ENCODE data around the gene OBP2A.

DNA sequence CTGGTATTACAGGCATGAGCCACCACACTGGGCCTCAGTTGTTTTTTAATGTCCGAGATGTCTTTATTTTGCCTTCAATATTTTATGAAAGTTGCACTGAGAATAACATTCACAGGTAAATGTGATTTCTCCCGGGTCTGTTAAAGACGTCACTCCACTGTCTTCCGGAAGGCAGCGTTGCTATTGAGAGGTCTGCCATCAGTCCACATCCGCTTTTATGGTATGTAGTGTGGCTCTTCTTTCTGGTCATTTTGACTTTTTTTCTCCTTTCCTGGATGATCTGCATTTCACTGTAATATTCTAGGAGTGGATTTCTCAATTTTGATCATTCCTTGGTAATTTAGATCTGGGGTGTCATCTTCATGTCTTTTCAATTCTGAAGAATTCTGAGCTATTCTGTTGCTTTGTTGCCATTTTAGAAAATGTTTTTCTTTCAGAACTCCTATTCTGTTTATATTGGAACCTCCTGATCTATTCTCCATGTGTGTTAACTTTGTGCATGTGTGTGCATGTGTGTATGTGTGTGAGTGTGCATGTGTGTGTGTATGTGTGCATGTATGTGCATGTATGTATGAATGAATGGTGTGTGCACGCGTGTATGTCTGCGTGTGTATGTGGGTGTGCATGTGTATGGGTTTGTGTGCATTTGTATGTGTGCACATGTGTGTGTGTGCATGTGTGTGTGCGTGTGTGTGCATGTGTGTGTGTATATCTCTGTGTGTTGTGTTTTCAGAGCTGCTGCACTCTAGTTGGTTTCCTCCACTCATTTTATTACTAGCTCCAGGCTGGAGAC lies 26.6 kb upstream of the OBP2A start:
- TF ChIP-seq, protein P1, sequence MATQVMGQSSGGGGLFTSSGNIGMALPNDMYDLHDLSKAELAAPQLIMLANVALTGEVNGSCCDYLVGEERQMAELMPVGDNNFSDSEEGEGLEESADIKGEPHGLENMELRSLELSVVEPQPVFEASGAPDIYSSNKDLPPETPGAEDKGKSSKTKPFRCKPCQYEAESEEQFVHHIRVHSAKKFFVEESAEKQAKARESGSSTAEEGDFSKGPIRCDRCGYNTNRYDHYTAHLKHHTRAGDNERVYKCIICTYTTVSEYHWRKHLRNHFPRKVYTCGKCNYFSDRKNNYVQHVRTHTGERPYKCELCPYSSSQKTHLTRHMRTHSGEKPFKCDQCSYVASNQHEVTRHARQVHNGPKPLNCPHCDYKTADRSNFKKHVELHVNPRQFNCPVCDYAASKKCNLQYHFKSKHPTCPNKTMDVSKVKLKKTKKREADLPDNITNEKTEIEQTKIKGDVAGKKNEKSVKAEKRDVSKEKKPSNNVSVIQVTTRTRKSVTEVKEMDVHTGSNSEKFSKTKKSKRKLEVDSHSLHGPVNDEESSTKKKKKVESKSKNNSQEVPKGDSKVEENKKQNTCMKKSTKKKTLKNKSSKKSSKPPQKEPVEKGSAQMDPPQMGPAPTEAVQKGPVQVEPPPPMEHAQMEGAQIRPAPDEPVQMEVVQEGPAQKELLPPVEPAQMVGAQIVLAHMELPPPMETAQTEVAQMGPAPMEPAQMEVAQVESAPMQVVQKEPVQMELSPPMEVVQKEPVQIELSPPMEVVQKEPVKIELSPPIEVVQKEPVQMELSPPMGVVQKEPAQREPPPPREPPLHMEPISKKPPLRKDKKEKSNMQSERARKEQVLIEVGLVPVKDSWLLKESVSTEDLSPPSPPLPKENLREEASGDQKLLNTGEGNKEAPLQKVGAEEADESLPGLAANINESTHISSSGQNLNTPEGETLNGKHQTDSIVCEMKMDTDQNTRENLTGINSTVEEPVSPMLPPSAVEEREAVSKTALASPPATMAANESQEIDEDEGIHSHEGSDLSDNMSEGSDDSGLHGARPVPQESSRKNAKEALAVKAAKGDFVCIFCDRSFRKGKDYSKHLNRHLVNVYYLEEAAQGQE (IDR thresholded peaks at IDR 0.05; ENCODE audit: low read depth), result no peak
- no peak for TF ChIP-seq POLR2AphosphoS5 (IDR thresholded peaks at IDR 0.05; ENCODE audit: low read depth, low read length)
- TF ChIP-seq ZNF274 (IDR thresholded peaks at IDR 0.05; ENCODE audit: low read depth, low read length), result no peak
- no peak for TF ChIP-seq EZH2phosphoT487 (IDR thresholded peaks at IDR 0.05; ENCODE audit: borderline replicate concordance)
- TF ChIP-seq, protein P2, sequence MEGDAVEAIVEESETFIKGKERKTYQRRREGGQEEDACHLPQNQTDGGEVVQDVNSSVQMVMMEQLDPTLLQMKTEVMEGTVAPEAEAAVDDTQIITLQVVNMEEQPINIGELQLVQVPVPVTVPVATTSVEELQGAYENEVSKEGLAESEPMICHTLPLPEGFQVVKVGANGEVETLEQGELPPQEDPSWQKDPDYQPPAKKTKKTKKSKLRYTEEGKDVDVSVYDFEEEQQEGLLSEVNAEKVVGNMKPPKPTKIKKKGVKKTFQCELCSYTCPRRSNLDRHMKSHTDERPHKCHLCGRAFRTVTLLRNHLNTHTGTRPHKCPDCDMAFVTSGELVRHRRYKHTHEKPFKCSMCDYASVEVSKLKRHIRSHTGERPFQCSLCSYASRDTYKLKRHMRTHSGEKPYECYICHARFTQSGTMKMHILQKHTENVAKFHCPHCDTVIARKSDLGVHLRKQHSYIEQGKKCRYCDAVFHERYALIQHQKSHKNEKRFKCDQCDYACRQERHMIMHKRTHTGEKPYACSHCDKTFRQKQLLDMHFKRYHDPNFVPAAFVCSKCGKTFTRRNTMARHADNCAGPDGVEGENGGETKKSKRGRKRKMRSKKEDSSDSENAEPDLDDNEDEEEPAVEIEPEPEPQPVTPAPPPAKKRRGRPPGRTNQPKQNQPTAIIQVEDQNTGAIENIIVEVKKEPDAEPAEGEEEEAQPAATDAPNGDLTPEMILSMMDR (IDR thresholded peaks at IDR 0.05 in 2 of 3, conservative IDR thresholded peaks at IDR 0.05 in 1 of 3; ENCODE audit: borderline replicate concordance in 1 of 3, insufficient read depth in 1 of 3, low read depth in 2 of 3, low read length in 2 of 3), result no peak
- TF ChIP-seq POLR2A (IDR thresholded peaks at IDR 0.05; ENCODE audit: borderline replicate concordance, extremely low read depth, insufficient read depth, insufficient read length), result no peak
- TF ChIP-seq CEBPB (IDR thresholded peaks at IDR 0.05; ENCODE audit: low read depth), result no peak
- TF ChIP-seq SRF (IDR thresholded peaks at IDR 0.05; ENCODE audit: low read depth), result no peak
- TF ChIP-seq EZH2 (IDR thresholded peaks at IDR 0.05), result no peak
- TF ChIP-seq EGR1 (IDR thresholded peaks at IDR 0.05; ENCODE audit: low read depth), result no peak
- TF ChIP-seq YY1 (IDR thresholded peaks at IDR 0.05; ENCODE audit: extremely low read depth, insufficient replicate concordance, low read depth, low read length), result no peak
- TF ChIP-seq JUND (IDR thresholded peaks at IDR 0.05), result no peak
- TF ChIP-seq, protein P3, sequence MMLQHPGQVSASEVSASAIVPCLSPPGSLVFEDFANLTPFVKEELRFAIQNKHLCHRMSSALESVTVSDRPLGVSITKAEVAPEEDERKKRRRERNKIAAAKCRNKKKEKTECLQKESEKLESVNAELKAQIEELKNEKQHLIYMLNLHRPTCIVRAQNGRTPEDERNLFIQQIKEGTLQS (IDR thresholded peaks at IDR 0.05), result no peak
- no peak for TF ChIP-seq RAD21 (IDR thresholded peaks at IDR 0.05; ENCODE audit: low read depth)
